ENCODE results near the gene DAD1.
"Not testable (repeated sequence)": the region's sequence is repeated elsewhere in the genome, so short reads cannot be mapped to it uniquely, and the experiment has no call there.

DAD1 gene

GRCh38 chr14:22597265-22597664 is 8.2 kb upstream of the DAD1 start:
- no peak for DNase-seq (ENCODE audit: low spot score)
- in situ Hi-C loops (cut with MboI; ENCODE audit: low sequenced_read_pairs, unreplicated experiment), result no loop called here
- TF ChIP-seq CTCF (IDR thresholded peaks at IDR 0.05; ENCODE audit: borderline replicate concordance, control extremely low read depth, extremely low read depth, insufficient read depth, missing control alignments), result no peak

GRCh38 chr14:22596354-22596879 is 7.4 kb upstream of the DAD1 start:
- no peak for DNase-seq (ENCODE audit: low spot score)
- TF ChIP-seq CTCF (IDR thresholded peaks at IDR 0.05; ENCODE audit: borderline replicate concordance, control extremely low read depth, extremely low read depth, insufficient read depth, missing control alignments), result no peak
- in situ Hi-C loops (cut with MboI; ENCODE audit: low sequenced_read_pairs, unreplicated experiment), result no loop called here

GRCh38 chr14:22594156-22594716 is 5.2 kb upstream of the DAD1 start:
- no peak for DNase-seq (ENCODE audit: low spot score)
- in situ Hi-C loops (cut with MboI; ENCODE audit: low sequenced_read_pairs, unreplicated experiment), result no loop called here
- no peak for TF ChIP-seq CTCF (IDR thresholded peaks at IDR 0.05; ENCODE audit: borderline replicate concordance, control extremely low read depth, extremely low read depth, insufficient read depth, missing control alignments)

- in situ Hi-C loops (cut with MboI; ENCODE audit: low sequenced_read_pairs, unreplicated experiment), result no loop called here
- no peak for TF ChIP-seq CTCF (IDR thresholded peaks at IDR 0.05; ENCODE audit: borderline replicate concordance, control extremely low read depth, extremely low read depth, insufficient read depth, missing control alignments)
- DNase-seq (ENCODE audit: low spot score), result no peak
Measured at GRCh38 chr14:22593601-22594000, 4.6 kb upstream of the DAD1 start.

GRCh38 chr14:22593189-22593588 is 4.2 kb upstream of the DAD1 start:
- DNase-seq (ENCODE audit: low spot score), result no peak
- in situ Hi-C loops (cut with MboI; ENCODE audit: low sequenced_read_pairs, unreplicated experiment), result no loop called here
- no peak for TF ChIP-seq CTCF (IDR thresholded peaks at IDR 0.05; ENCODE audit: borderline replicate concordance, control extremely low read depth, extremely low read depth, insufficient read depth, missing control alignments)

- in situ Hi-C loops (cut with MboI; ENCODE audit: low sequenced_read_pairs, unreplicated experiment), result no loop called here
- no peak for DNase-seq (ENCODE audit: low spot score)
- no peak for TF ChIP-seq CTCF (IDR thresholded peaks at IDR 0.05; ENCODE audit: borderline replicate concordance, control extremely low read depth, extremely low read depth, insufficient read depth, missing control alignments)
Measured at GRCh38 chr14:22588526-22589095, 413 bp downstream of the DAD1 start.

- in situ Hi-C loops (cut with MboI; ENCODE audit: low sequenced_read_pairs, unreplicated experiment); DNase-seq (ENCODE audit: low spot score): not testable (repeated sequence)
Measured at GRCh38 chr14:22587677-22588422, 1.2 kb downstream of the DAD1 start.

All from GM13976 (cell line).